DND-41 (cell line): ENCODE data around the gene NECTIN1.

Experiments
- ATAC-seq: fragments of 200-7000 bp; cut with Tn5 transposase; 3 replicates; pipeline ENCODE4 v1.9.1; 2021; ENCODE audit warnings: low read depth; ENCODE audit not compliant: insufficient read depth
- DNase-seq: peaks from one replicate; pipeline ENCODE4 v3.0.0-alpha.2; 2020
- H2AFZ ChIP-seq: 2 replicates; pipeline ENCODE4 v1.6.0; 2012; ENCODE audit warnings: low read depth, low read length
- H3K27ac ChIP-seq: 2 replicates; pipeline ENCODE4 v1.5.1; 2012; ENCODE audit warnings: low read length, inconsistent platforms
- H3K27me3 ChIP-seq: fragments of 200-600 bp; sonication (generic); 2 replicates; pipeline ENCODE4 v1.6.0; 2012; ENCODE audit warnings: low read length, mild to moderate bottlenecking, inconsistent platforms; ENCODE audit not compliant: insufficient read depth, poor library complexity
- H3K36me3 ChIP-seq: 2 replicates; pipeline ENCODE4 v1.5.1; 2012; ENCODE audit warnings: low read length, inconsistent platforms; ENCODE audit not compliant: insufficient read depth
- H3K4me1 ChIP-seq: 2 replicates; pipeline ENCODE4 v1.5.1; 2012; ENCODE audit warnings: mild to moderate bottlenecking, low read length; ENCODE audit not compliant: insufficient read depth
- H3K4me2 ChIP-seq: 2 replicates; pipeline ENCODE4 v1.6.0; 2012; ENCODE audit warnings: mild to moderate bottlenecking, moderate library complexity, low read length, inconsistent platforms; ENCODE audit not compliant: insufficient read depth
- H3K4me3 ChIP-seq, 2 experiments: fragments of 200-600 bp in 1 of 2; shearing (Covaris generic) in 1 of 2; 2 replicates each; pipeline ENCODE4 v1.5.1; 2012 to 2016; ENCODE audit warnings: inconsistent platforms in 2 of 2, low read length in 2 of 2, mild to moderate bottlenecking in 2 of 2, low read depth in 1 of 2, moderate library complexity in 1 of 2
- H3K79me2 ChIP-seq: 2 replicates; pipeline ENCODE4 v1.6.0; 2012; ENCODE audit warnings: low read length, inconsistent platforms; ENCODE audit not compliant: insufficient read depth
- H3K9ac ChIP-seq: 2 replicates; pipeline ENCODE4 v1.6.0; 2012; ENCODE audit warnings: low read depth, mild to moderate bottlenecking, inconsistent platforms, low read length, moderate library complexity
- H3K9me3 ChIP-seq: 2 replicates; pipeline ENCODE4 v1.5.1; 2012; ENCODE audit warnings: low read length, moderate library complexity, mild to moderate bottlenecking, inconsistent platforms; ENCODE audit not compliant: insufficient read depth, severe bottlenecking
- H4K20me1 ChIP-seq: 2 replicates; pipeline ENCODE4 v1.6.0; 2012; ENCODE audit warnings: low read length; ENCODE audit not compliant: insufficient read depth
- EZH2 ChIP-seq: IDR thresholded peaks from 3 replicates; pipeline ENCODE4 v1.6.1; 2012; ENCODE audit warnings: borderline replicate concordance, low read depth, mild to moderate bottlenecking, moderate library complexity, low read length, inconsistent platforms; ENCODE audit not compliant: severe bottlenecking
- TF ChIP-seq, protein P1 (sequence below): IDR thresholded peaks from 2 replicates; pipeline ENCODE4 v1.5.1; 2012; ENCODE audit warnings: borderline replicate concordance, low read length, moderate library complexity, mild to moderate bottlenecking; ENCODE audit not compliant: poor library complexity, severe bottlenecking; ENCODE audit errors: extremely low read depth

The NECTIN1 gene

DNA sequence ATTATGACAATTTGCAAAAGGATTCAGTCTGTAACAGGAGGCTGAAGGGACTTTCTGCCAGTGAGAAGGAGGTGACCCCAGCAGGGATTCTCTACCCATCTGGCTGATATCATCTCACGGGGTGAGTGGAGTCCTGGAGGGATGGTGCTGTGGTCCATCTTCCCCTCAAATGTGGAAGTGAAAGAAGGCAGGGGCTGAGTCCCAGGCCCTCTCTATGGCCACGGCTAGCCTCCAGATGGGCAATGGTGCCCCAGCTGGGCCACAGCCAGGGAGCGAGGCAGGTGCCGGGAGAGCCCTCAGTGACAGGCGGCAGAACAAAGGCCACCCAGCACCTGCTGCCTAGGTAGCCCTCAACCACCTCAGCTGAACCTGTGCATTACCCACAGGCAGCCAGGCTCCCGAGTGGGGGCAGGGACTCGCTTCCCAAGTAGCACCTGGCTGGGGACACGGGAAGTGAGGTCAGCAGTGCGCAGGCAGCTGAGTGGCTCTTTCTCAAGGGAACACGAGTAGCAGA lies 6.7 kb downstream of the NECTIN1 start:
- Histone ChIP-seq H3K4me1 (peaks cover 3% of the 10 kb centered on the region), H3K79me2 (no peaks in the 10 kb centered on the region), H3K9ac (no peak overlapping the region), H3K9me3 (no peaks in the 10 kb centered on the region), H3K4me2 (no peak overlapping the region), H3K36me3 (no peaks in the 10 kb centered on the region), H3K27me3 (peaks cover 27% of the 10 kb centered on the region), H3K4me3 (no peak overlapping the region), H2AFZ (no peak overlapping the region), H4K20me1 (peaks cover 28% of the 10 kb centered on the region), H3K27ac (no peak overlapping the region)
- TF ChIP-seq, protein P1, sequence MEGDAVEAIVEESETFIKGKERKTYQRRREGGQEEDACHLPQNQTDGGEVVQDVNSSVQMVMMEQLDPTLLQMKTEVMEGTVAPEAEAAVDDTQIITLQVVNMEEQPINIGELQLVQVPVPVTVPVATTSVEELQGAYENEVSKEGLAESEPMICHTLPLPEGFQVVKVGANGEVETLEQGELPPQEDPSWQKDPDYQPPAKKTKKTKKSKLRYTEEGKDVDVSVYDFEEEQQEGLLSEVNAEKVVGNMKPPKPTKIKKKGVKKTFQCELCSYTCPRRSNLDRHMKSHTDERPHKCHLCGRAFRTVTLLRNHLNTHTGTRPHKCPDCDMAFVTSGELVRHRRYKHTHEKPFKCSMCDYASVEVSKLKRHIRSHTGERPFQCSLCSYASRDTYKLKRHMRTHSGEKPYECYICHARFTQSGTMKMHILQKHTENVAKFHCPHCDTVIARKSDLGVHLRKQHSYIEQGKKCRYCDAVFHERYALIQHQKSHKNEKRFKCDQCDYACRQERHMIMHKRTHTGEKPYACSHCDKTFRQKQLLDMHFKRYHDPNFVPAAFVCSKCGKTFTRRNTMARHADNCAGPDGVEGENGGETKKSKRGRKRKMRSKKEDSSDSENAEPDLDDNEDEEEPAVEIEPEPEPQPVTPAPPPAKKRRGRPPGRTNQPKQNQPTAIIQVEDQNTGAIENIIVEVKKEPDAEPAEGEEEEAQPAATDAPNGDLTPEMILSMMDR = no peak
- TF ChIP-seq EZH2 = no peak
- ATAC-seq (no peak), DNase-seq (no peak)

DNA sequence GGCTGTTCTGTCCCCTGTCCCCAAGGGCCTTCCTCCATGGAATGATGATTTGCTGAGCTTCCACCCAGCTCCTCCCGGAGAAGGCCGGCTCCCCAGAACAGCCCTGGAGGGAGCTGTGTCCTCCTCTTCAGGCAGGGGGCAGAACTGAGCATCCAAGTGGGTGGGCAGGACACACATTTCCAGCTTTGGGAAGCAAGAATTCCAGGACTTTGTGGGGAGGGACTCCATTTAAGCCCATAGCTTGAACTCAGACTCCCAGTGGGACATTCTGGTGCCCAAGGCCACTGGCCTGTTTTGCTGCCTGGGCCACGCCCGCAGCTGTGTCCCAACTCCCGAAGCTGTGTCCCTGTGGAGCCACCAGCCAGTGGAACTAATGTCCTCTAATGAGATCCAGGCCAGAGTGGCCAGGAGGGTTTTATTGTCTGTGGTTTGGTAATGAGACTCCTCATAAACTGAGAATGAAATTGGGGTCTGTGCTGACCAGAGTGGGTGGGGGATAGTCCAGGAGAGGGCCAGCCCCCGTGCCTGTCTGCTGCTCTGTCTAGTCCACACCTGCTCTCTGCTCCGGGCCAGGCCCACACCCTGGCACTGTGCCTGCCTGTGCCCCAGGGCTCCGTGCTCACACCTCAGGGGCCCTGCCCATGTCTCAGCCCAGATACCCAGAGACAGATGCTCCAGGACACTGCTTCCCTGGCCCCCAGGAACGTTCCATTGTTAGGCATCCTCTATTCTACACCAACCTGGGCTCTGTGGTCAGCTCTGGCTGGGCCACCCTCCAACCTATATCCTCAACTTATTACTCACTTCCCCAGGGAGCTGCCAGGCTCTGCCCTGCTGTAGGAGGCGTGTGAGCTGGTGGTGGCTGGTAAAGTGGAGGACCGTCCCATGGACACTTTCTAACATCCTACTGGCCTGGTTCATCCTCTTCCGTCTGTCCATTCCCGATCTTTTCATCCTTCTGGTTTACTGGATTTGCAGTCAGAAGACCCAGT lies 7.6 kb downstream of the NECTIN1 start:
- DNase-seq = no peak
- H3K9ac ChIP-seq = no peak overlapping the region
- TF ChIP-seq EZH2 = no peak
- TF ChIP-seq, protein P1 = peak; percentile 46

DNA sequence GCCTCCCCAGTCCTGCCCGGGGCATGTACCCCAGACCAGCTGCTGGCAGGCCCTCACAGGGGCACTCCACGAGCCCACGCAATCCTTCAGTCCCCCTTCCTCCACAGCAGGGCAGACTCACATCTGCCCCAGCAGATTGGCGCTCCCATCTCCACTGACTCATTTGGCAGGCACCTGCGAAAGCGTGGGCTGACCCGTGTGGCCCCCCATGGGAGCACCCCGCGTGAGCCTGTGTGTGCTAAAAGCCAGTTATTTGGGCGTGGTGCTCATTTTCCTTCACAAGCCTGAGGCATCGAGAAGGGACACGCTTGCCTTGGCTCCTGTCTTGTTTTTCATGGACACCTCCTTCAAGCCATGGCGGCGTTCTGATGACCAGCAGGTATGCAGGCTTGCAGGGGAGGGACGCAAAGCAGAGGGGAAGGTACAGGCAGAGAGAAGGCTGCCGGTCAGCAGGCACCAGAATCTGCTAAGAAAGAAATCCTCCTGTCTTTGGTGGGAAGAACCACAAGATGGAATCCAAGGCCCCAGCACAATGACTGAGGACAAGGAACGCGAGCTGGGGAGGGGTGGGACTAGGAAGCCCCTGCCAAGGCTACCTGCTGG lies 8.6 kb downstream of the NECTIN1 start:
- Histone ChIP-seq H2AFZ (no peak overlapping the region), H3K36me3 (no peaks in the 10 kb centered on the region), H3K4me2 (no peak overlapping the region), H3K27me3 (peaks cover 9% of the 10 kb centered on the region), H3K27ac (no peak overlapping the region), H3K4me3 (no peak overlapping the region), H3K9ac (no peak overlapping the region), H4K20me1 (peaks cover 14% of the 10 kb centered on the region), H3K9me3 (no peaks in the 10 kb centered on the region), H3K4me1 (no peaks in the 10 kb centered on the region), H3K79me2 (no peaks in the 10 kb centered on the region)
- TF ChIP-seq, protein P1 = no peak
- no peak for TF ChIP-seq EZH2
- ATAC-seq (no peak), DNase-seq (no peak)

More for the DNA sequence above, 7.6 kb downstream of the NECTIN1 start:
- no peak overlapping the region for H3K4me2 ChIP-seq
- no peak overlapping the region for H3K4me3 ChIP-seq
- ATAC-seq = no peak
- H4K20me1 ChIP-seq = peaks cover 19% of the 10 kb centered on the region
- H2AFZ ChIP-seq = no peak overlapping the region
- H3K36me3 ChIP-seq = no peaks in the 10 kb centered on the region
- H3K4me1 ChIP-seq = no peaks in the 10 kb centered on the region
- H3K9me3 ChIP-seq = no peaks in the 10 kb centered on the region
- no peak overlapping the region for H3K27ac ChIP-seq
- H3K79me2 ChIP-seq = no peaks in the 10 kb centered on the region
- peaks cover 17% of the 10 kb centered on the region for H3K27me3 ChIP-seq
